K562 (cell line): ENCODE data around the gene DIRAS3. TPM values are rescaled to one million over a fixed set of nuclear protein-coding genes. Genes with fewer than 3 reads are reported as not detected.

Experiments
- ATAC-seq: fragments of 200-7000 bp; cut with Tn5 transposase; 3 replicates; pipeline ENCODE4 v1.9.1; 2020; ENCODE audit warnings: moderate library complexity
- BruUV-seq: library from RNA; stranded (reverse); fragments of 400-500 nt; replicated peaks from 2 replicates; lab custom pipeline; 2021; lab: Mats Ljungman, UMichigan
- CTCF ChIA-PET: fragments of 300-600 bp; formaldehyde crosslinking; extraction: SDS; loops from one replicate; lab custom pipeline; 2021; ENCODE audit warnings: low intra/inter-chr PET ratio; lab: Yijun Ruan, JAX
- POLR2A ChIA-PET: fragments of 300-600, 350-650 bp; sonication (Branson Sonifier 250); formaldehyde crosslinking; extraction: SDS; loops from one replicate; lab custom pipeline; 2021; ENCODE audit warnings: antibody characterized with exemption, inconsistent platforms; lab: Yijun Ruan, JAX
- DNase-seq, 4 experiments: peaks; one replicate each; pipeline versions ENCODE4 v3.0.0 to v3.0.0-alpha.2; 2011 to 2018; ENCODE audit warnings: low spot score in 3 of 4, mixed read lengths in 3 of 4; ENCODE audit errors: extremely low read depth in 1 of 4
- FAIRE-seq: peaks from 2 replicates; lab custom pipeline; 2011; peaks lifted over from hg19 to GRCh38; lab: Jason Lieb, UNC
- H2AFZ ChIP-seq: 2 replicates; pipeline ENCODE4 v1.6.0; 2011; ENCODE audit warnings: low read depth, low read length, control low read depth, inconsistent platforms
- H3K27ac ChIP-seq: fragments of 200-600 bp; 3 replicates; pipeline ENCODE4 v1.8.0; 2011; ENCODE audit warnings: low read depth, mild to moderate bottlenecking, control low read depth, inconsistent platforms, low read length, moderate library complexity, mixed read lengths; ENCODE audit errors: extremely low read depth
- H3K27me3 ChIP-seq, 2 experiments: fragments of 300-600 bp in 1 of 2; 2 replicates in 1 of 2; 3 replicates in 1 of 2; pipeline versions ENCODE4 v1.6.0 to v1.8.0; 2011; ENCODE audit warnings: inconsistent platforms in 2 of 2, low read length in 2 of 2, mild to moderate bottlenecking in 1 of 2, mixed read lengths in 1 of 2, moderate library complexity in 1 of 2; ENCODE audit not compliant: control insufficient read depth in 2 of 2, insufficient read depth in 2 of 2
- H3K36me3 ChIP-seq: fragments of 300-600 bp; 3 replicates; pipeline ENCODE4 v1.8.0; 2011; ENCODE audit warnings: mild to moderate bottlenecking, low read length, inconsistent platforms; ENCODE audit not compliant: control insufficient read depth, insufficient read depth
- H3K4me1 ChIP-seq, 2 experiments: fragments of 200-600 bp in 1 of 2; replicated peaks in 1 of 2; 2 replicates in 1 of 2; 3 replicates in 1 of 2; pipeline versions ENCODE4 v1.5.1 to v1.8.0; 2011; ENCODE audit warnings: inconsistent platforms in 2 of 2, low read length in 2 of 2, mild to moderate bottlenecking in 1 of 2, mixed read lengths in 1 of 2, moderate library complexity in 1 of 2; ENCODE audit not compliant: control insufficient read depth in 2 of 2, insufficient read depth in 2 of 2
- H3K4me2 ChIP-seq: 2 replicates; pipeline ENCODE4 v1.6.1; 2011; ENCODE audit warnings: low read length, control low read depth, inconsistent platforms, mixed read lengths; ENCODE audit not compliant: insufficient read depth
- H3K4me3 ChIP-seq: fragments of 200-600 bp; sonication (generic), shearing (Covaris generic); 2 replicates; pipeline ENCODE4 v1.5.1; 2016; ENCODE audit warnings: control low read depth, inconsistent platforms
- H3K79me2 ChIP-seq: fragments of 200-600 bp; 3 replicates; pipeline ENCODE4 v1.8.0; 2011; ENCODE audit warnings: low read length, inconsistent platforms; ENCODE audit not compliant: control insufficient read depth, insufficient read depth
- H3K9ac ChIP-seq, 2 experiments: 2 replicates each; pipeline versions ENCODE4 v1.6.0 to v1.6.1; 2011; ENCODE audit warnings: low read depth in 2 of 2, low read length in 2 of 2, control low read depth in 1 of 2, inconsistent platforms in 1 of 2, mild to moderate bottlenecking in 1 of 2, mixed read lengths in 1 of 2; ENCODE audit not compliant: insufficient read depth in 1 of 2
- H3K9me1 ChIP-seq: one replicate; pipeline ENCODE4 v1.6.0; 2011; ENCODE audit warnings: inconsistent platforms, mild to moderate bottlenecking, low read length, moderate library complexity; ENCODE audit not compliant: control insufficient read depth, insufficient read depth
- H3K9me3 ChIP-seq: replicated peaks from 2 replicates; pipeline ENCODE4 v1.5.1; 2011; ENCODE audit warnings: low read depth, low read length, inconsistent platforms; ENCODE audit not compliant: control insufficient read depth, insufficient read depth
- H4K20me1 ChIP-seq: replicated peaks from 2 replicates; pipeline ENCODE4 v1.6.1; 2011; ENCODE audit warnings: low read length, inconsistent platforms, mixed read lengths; ENCODE audit not compliant: control insufficient read depth, insufficient read depth
- ESRRA ChIP-seq: fragments of 450-650 bp; IDR thresholded peaks from 2 replicates; pipeline ENCODE4 v1.6.1; 2014; ENCODE audit warnings: low read depth, mild to moderate bottlenecking, moderate library complexity, borderline replicate concordance
- RBM39 ChIP-seq: fragments of 200-400 bp; formaldehyde crosslinking; optimal IDR thresholded peaks from 2 replicates; pipeline ENCODE3; 2018; ENCODE audit warnings: low read depth, low read length
- RHOXF2B ChIP-seq: fragments of 250-450 bp; sonication (Bioruptor Pico); conservative IDR thresholded peaks from 2 replicates; pipeline ENCODE4 v1.5.1; 2021
- SETDB1 ChIP-seq: IDR thresholded peaks from one replicate; pipeline ENCODE4 v1.6.1; 2012; ENCODE audit warnings: low read length, control low read depth, inconsistent platforms
- ZKSCAN3 ChIP-seq: fragments of 250-450 bp; sonication (Bioruptor Pico); IDR thresholded peaks from 2 replicates; pipeline ENCODE4 v1.4.0; 2020
- WGBS: fragments of 100-300 bp; shearing (Covaris generic); methylation state at CpG from one replicate; pipeline ENCODE4 v1.1.6; 2016; ENCODE audit warnings: low coverage, mixed read lengths; ENCODE audit not compliant: insufficient coverage; ENCODE audit errors: missing lambda C conversion rate; 5-methylcytosine and 5-hydroxymethylcytosine counted together
- in situ Hi-C: fragments of 300-500 bp; cut with MboI; formaldehyde crosslinking; loops from 4 replicates; pipeline ENCODE4 v1.15.0; 2018; ENCODE audit warnings: inconsistent platforms, mixed read lengths
- intact Hi-C: fragments of 100-400 bp; cut with micrococcal nuclease; formaldehyde crosslinking; loops from 2 replicates; pipeline ENCODE4 v1.14.2; 2022
- polyA plus RNA-seq, 8 experiments: library from polyadenylated mRNA; depleted of rRNA in 4 of 8; stranded (reverse) in 5 of 8; unstranded in 3 of 8; fragments of >200 nt; fragmentation: Nextera tagmentation in 2 of 8; fragmentation: Illumina TruSeq in 1 of 8; extraction: Ambion mirVana in 2 of 8; extraction: Trizol in 1 of 8; gene quantifications; 2 replicates each; pipeline versions ENCODE4 v1.2.1 to v1.2.3, GENCODE V29; 2011 to 2014; ENCODE audit warnings: inconsistent platforms in 1 of 8, missing spikeins in 1 of 8
- total RNA-seq, 7 experiments: library from RNA; depleted of rRNA in 6 of 7; stranded (reverse); fragments of >200 nt in 6 of 7; fragmentation: Illumina TruSeq in 2 of 7; extraction: Trizol in 2 of 7; gene quantifications; 2 replicates each; pipeline versions ENCODE4 v1.2.1 to v1.2.3, GENCODE V29; 2011 to 2021; ENCODE audit warnings: low replicate concordance in 1 of 7
- TF ChIP-seq, protein P1 (sequence below): fragments of 200-400 bp; formaldehyde crosslinking; IDR thresholded peaks from 2 replicates; pipeline ENCODE4 v1.6.1; 2017; ENCODE audit warnings: mild to moderate bottlenecking, low read depth, low read length, moderate library complexity
- TF ChIP-seq, protein P2 (sequence below): IDR thresholded peaks from 3 replicates; pipeline ENCODE4 v1.6.1; 2011; ENCODE audit warnings: borderline replicate concordance, mild to moderate bottlenecking, moderate library complexity; ENCODE audit not compliant: insufficient read length; ENCODE audit errors: extremely low read depth
- TF ChIP-seq, protein P3 (sequence below): sonication (generic); formaldehyde crosslinking; IDR thresholded peaks from 2 replicates; pipeline ENCODE4 v1.8.0; 2023; ENCODE audit warnings: missing genetic modification reagents, mild to moderate bottlenecking, borderline replicate concordance

The DIRAS3 gene
- total and polyA plus RNA-seq, 9 of the 15 experiments (the other 6 are each of a cell fraction or from before 2014, with no cell fraction given): 7.9 to 96.1 (median 41.7) TPM

DNA sequence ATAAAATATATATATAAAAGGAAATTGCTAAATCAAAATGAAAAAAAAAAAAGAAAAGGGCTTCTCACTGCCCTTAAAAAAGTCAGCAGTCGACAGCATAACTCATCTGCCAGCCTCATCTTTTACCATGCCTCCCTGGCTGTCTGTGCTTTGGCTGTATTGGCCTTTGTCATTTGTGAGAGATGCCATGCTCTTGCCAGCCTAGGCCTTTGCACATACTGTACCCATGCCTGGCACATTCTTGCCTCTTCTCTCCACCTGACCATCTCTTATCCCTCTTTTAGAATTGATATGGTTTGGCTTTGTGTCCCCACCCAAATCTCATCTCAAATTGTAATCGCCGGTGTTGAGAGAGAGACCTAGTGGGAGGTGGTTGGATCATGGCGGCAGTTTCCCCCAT is 37.1 kb downstream of the DIRAS3 start:
- H3K27ac ChIP-seq: no peak overlapping the region
- no peaks in the 10 kb centered on the region for H3K9me1 ChIP-seq
- WGBS: 30% methylated on average over 4 of the region's 4 CpGs
- no peaks in the 10 kb centered on the region for H3K27me3 ChIP-seq
- intact Hi-C loops (no loop called here), in situ Hi-C loops (loop anchor here (10.0 kb wide), 1 partner anchor 159 kb away; no protein-coding TSS in a partner anchor)
- DNase-seq (no peak), ATAC-seq (no peak), FAIRE-seq (no peak)
- H3K4me3 ChIP-seq: no peak overlapping the region
- no peaks in the 10 kb centered on the region for H3K9me3 ChIP-seq
- H4K20me1 ChIP-seq: no peaks in the 10 kb centered on the region
- ChIA-PET CTCF (no interaction called here), POLR2A (no interaction called here)
- H3K4me2 ChIP-seq: no peak overlapping the region
- no peaks in the 10 kb centered on the region; a peak in 1 of 5 replicates for H3K4me1 ChIP-seq
- no peaks in the 10 kb centered on the region for H3K36me3 ChIP-seq
- TF ChIP-seq, protein P1, sequence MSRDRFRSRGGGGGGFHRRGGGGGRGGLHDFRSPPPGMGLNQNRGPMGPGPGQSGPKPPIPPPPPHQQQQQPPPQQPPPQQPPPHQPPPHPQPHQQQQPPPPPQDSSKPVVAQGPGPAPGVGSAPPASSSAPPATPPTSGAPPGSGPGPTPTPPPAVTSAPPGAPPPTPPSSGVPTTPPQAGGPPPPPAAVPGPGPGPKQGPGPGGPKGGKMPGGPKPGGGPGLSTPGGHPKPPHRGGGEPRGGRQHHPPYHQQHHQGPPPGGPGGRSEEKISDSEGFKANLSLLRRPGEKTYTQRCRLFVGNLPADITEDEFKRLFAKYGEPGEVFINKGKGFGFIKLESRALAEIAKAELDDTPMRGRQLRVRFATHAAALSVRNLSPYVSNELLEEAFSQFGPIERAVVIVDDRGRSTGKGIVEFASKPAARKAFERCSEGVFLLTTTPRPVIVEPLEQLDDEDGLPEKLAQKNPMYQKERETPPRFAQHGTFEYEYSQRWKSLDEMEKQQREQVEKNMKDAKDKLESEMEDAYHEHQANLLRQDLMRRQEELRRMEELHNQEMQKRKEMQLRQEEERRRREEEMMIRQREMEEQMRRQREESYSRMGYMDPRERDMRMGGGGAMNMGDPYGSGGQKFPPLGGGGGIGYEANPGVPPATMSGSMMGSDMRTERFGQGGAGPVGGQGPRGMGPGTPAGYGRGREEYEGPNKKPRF: no peak
- TF ChIP-seq, protein P2, sequence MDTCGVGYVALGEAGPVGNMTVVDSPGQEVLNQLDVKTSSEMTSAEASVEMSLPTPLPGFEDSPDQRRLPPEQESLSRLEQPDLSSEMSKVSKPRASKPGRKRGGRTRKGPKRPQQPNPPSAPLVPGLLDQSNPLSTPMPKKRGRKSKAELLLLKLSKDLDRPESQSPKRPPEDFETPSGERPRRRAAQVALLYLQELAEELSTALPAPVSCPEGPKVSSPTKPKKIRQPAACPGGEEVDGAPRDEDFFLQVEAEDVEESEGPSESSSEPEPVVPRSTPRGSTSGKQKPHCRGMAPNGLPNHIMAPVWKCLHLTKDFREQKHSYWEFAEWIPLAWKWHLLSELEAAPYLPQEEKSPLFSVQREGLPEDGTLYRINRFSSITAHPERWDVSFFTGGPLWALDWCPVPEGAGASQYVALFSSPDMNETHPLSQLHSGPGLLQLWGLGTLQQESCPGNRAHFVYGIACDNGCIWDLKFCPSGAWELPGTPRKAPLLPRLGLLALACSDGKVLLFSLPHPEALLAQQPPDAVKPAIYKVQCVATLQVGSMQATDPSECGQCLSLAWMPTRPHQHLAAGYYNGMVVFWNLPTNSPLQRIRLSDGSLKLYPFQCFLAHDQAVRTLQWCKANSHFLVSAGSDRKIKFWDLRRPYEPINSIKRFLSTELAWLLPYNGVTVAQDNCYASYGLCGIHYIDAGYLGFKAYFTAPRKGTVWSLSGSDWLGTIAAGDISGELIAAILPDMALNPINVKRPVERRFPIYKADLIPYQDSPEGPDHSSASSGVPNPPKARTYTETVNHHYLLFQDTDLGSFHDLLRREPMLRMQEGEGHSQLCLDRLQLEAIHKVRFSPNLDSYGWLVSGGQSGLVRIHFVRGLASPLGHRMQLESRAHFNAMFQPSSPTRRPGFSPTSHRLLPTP: no peak
- TF ChIP-seq ESRRA: no peak
- TF ChIP-seq ZKSCAN3 (CRISPR knock-in tag): no peak
- no peak for TF ChIP-seq RBM39
- no peak for TF ChIP-seq SETDB1
- TF ChIP-seq, protein P3, sequence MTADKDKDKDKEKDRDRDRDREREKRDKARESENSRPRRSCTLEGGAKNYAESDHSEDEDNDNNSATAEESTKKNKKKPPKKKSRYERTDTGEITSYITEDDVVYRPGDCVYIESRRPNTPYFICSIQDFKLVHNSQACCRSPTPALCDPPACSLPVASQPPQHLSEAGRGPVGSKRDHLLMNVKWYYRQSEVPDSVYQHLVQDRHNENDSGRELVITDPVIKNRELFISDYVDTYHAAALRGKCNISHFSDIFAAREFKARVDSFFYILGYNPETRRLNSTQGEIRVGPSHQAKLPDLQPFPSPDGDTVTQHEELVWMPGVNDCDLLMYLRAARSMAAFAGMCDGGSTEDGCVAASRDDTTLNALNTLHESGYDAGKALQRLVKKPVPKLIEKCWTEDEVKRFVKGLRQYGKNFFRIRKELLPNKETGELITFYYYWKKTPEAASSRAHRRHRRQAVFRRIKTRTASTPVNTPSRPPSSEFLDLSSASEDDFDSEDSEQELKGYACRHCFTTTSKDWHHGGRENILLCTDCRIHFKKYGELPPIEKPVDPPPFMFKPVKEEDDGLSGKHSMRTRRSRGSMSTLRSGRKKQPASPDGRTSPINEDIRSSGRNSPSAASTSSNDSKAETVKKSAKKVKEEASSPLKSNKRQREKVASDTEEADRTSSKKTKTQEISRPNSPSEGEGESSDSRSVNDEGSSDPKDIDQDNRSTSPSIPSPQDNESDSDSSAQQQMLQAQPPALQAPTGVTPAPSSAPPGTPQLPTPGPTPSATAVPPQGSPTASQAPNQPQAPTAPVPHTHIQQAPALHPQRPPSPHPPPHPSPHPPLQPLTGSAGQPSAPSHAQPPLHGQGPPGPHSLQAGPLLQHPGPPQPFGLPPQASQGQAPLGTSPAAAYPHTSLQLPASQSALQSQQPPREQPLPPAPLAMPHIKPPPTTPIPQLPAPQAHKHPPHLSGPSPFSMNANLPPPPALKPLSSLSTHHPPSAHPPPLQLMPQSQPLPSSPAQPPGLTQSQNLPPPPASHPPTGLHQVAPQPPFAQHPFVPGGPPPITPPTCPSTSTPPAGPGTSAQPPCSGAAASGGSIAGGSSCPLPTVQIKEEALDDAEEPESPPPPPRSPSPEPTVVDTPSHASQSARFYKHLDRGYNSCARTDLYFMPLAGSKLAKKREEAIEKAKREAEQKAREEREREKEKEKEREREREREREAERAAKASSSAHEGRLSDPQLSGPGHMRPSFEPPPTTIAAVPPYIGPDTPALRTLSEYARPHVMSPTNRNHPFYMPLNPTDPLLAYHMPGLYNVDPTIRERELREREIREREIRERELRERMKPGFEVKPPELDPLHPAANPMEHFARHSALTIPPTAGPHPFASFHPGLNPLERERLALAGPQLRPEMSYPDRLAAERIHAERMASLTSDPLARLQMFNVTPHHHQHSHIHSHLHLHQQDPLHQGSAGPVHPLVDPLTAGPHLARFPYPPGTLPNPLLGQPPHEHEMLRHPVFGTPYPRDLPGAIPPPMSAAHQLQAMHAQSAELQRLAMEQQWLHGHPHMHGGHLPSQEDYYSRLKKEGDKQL: no peak
- TF ChIP-seq RHOXF2B (CRISPR knock-in tag): no peak
- H2AFZ ChIP-seq: no peak overlapping the region
- no TSS peak for BruUV-seq
- no peak overlapping the region for H3K9ac ChIP-seq
- H3K79me2 ChIP-seq: no peaks in the 10 kb centered on the region
